HCT116 (cell line): ENCODE measurements around the gene BCO1. TPM values are rescaled to one million over a fixed set of nuclear protein-coding genes. Genes with fewer than 3 reads are reported as not detected.

Source experiments
- ATAC-seq: fragments of 200-7000 bp; cut with Tn5 transposase; 2 replicates; pipeline ENCODE4 v1.9.1; 2020; ENCODE audit warnings: mild to moderate bottlenecking, moderate library complexity
- BruUV-seq: library from RNA; stranded (reverse); fragments of 400-500 nt; replicated peaks from 2 replicates; lab custom pipeline; 2021; lab: Mats Ljungman, UMichigan
- CTCF ChIA-PET: fragments of 300-600 bp; sonication (Branson Sonifier 250); formaldehyde crosslinking; loops from one replicate; lab custom pipeline; 2021; ENCODE audit warnings: antibody characterized with exemption; lab: Charles Lee
- POLR2A ChIA-PET: fragments of 300-600, 350-600 bp; sonication (Branson Sonifier 250); formaldehyde crosslinking; loops from one replicate; lab custom pipeline; 2021; ENCODE audit warnings: antibody characterized with exemption; lab: Charles Lee
- RAD21 ChIA-PET, 2 experiments: fragments of 300-600 bp; sonication (Branson Sonifier 250); formaldehyde crosslinking; loops; one replicate each; lab custom pipeline; 2023; ENCODE audit warnings: low total read pairs in 2 of 2; ENCODE audit not compliant: uncharacterized antibody in 2 of 2, unreplicated experiment in 2 of 2, low non-redundant PET in 1 of 2; lab: Charles Lee
- DNase-seq: peaks from one replicate; pipeline ENCODE4 v3.0.0-alpha.2; 2010; ENCODE audit warnings: low read depth, low spot score
- H2AFZ ChIP-seq: fragments of 200-600 bp; shearing (Covaris generic), sonication (generic); 2 replicates; pipeline ENCODE4 v1.6.1; 2017; ENCODE audit warnings: low read depth, mixed run types, mixed read lengths, antibody characterized with exemption, low read length; ENCODE audit not compliant: poor library complexity, severe bottlenecking
- H3K27ac ChIP-seq: 2 replicates; pipeline ENCODE4 v1.5.1; 2012; ENCODE audit warnings: low read depth, low read length
- H3K27me3 ChIP-seq: fragments of 200-600 bp; sonication (generic); 2 replicates; pipeline ENCODE4 v1.6.1; 2016; ENCODE audit warnings: mixed run types, low read length, mixed read lengths; ENCODE audit not compliant: insufficient read depth
- H3K36me3 ChIP-seq, 2 experiments: fragments of 200-500 bp in 1 of 2; fragments of 200-600 bp in 1 of 2; sonication (Bioruptor generic) in 1 of 2; sonication (generic) in 1 of 2; 2 replicates each; pipeline versions ENCODE4 v1.5.1 to v1.6.1; 2014 to 2016; ENCODE audit warnings: low read length in 2 of 2, inconsistent platforms in 1 of 2, mixed read lengths in 1 of 2, mixed run types in 1 of 2; ENCODE audit not compliant: insufficient read depth in 2 of 2, control insufficient read depth in 1 of 2
- H3K4me1 ChIP-seq, 2 experiments: fragments of 200-600 bp in 1 of 2; sonication (generic) in 1 of 2; 2 replicates each; pipeline versions ENCODE4 v1.5.1 to v1.6.1; 2012 to 2017; ENCODE audit warnings: low read length in 2 of 2, inconsistent platforms in 1 of 2, mild to moderate bottlenecking in 1 of 2, mixed read lengths in 1 of 2, mixed run types in 1 of 2, moderate library complexity in 1 of 2; ENCODE audit not compliant: insufficient read depth in 2 of 2, control insufficient read depth in 1 of 2
- H3K4me2 ChIP-seq: fragments of 200-600 bp; sonication (generic); 2 replicates; pipeline ENCODE4 v1.6.1; 2017; ENCODE audit warnings: mixed run types, low read length, mixed read lengths
- H3K4me3 ChIP-seq, 2 experiments: fragments of 200-600 bp in 1 of 2; sonication (generic) in 1 of 2; replicated peaks in 1 of 2; 2 replicates each; pipeline ENCODE4 v1.5.1; 2011 to 2016; ENCODE audit warnings: low read length in 2 of 2, control low read depth in 1 of 2, low read depth in 1 of 2, mild to moderate bottlenecking in 1 of 2, mixed read lengths in 1 of 2, mixed run types in 1 of 2
- H3K79me2 ChIP-seq: fragments of 200-600 bp; sonication (generic); 2 replicates; pipeline ENCODE4 v1.6.1; 2017; ENCODE audit warnings: mild to moderate bottlenecking, mixed run types, low read length, moderate library complexity, mixed read lengths; ENCODE audit not compliant: insufficient read depth
- H3K9ac ChIP-seq: fragments of 200-600 bp; sonication (generic); 2 replicates; pipeline ENCODE4 v1.6.1; 2016; ENCODE audit warnings: low read length, mixed read lengths
- H3K9me2 ChIP-seq: fragments of 200-600 bp; sonication (generic), shearing (Covaris generic); 2 replicates; pipeline ENCODE4 v1.6.1; 2017; ENCODE audit warnings: mixed run types, mild to moderate bottlenecking, moderate library complexity; ENCODE audit not compliant: insufficient read depth
- H3K9me3 ChIP-seq, 2 experiments: fragments of 200-500 bp in 1 of 2; fragments of 200-600 bp in 1 of 2; sonication (Bioruptor generic) in 1 of 2; sonication (generic) in 1 of 2; 2 replicates each; pipeline ENCODE4 v1.6.1; 2014 to 2017; ENCODE audit warnings: low read length in 2 of 2, mixed read lengths in 2 of 2, inconsistent platforms in 1 of 2, low read depth in 1 of 2, mild to moderate bottlenecking in 1 of 2, mixed run types in 1 of 2, moderate library complexity in 1 of 2; ENCODE audit not compliant: control insufficient read depth in 1 of 2, insufficient read depth in 1 of 2
- H4K20me1 ChIP-seq: fragments of 200-600 bp; sonication (generic), shearing (Covaris generic); 2 replicates; pipeline ENCODE4 v1.6.1; 2017; ENCODE audit warnings: mixed run types, mild to moderate bottlenecking, moderate library complexity; ENCODE audit not compliant: insufficient read depth
- ATF3 ChIP-seq: IDR thresholded peaks from 2 replicates; pipeline ENCODE4 v1.6.1; 2012
- CEBPB ChIP-seq: IDR thresholded peaks from 2 replicates; pipeline ENCODE4 v1.6.1; 2012; ENCODE audit warnings: low read depth
- CTCF ChIP-seq, 3 experiments: fragments of 200-600 bp in 1 of 3; sonication (generic) in 1 of 3; IDR thresholded peaks in 2 of 3; conservative IDR thresholded peaks in 1 of 3; 2 replicates each; pipeline ENCODE4 v1.5.1; 2012 to 2017; ENCODE audit warnings: low read depth in 2 of 3, low read length in 2 of 3, antibody characterized with exemption in 1 of 3, borderline replicate concordance in 1 of 3, control low read depth in 1 of 3, mild to moderate bottlenecking in 1 of 3, mixed read lengths in 1 of 3, mixed run types in 1 of 3, moderate library complexity in 1 of 3; ENCODE audit not compliant: insufficient read depth in 1 of 3
- EGR1 ChIP-seq: IDR thresholded peaks from 2 replicates; pipeline ENCODE4 v1.6.1; 2012; ENCODE audit warnings: low read depth
- EZH2phosphoT487 ChIP-seq: fragments of 200-600 bp; IDR thresholded peaks from 2 replicates; pipeline ENCODE4 v1.6.1; 2018; ENCODE audit warnings: antibody characterized with exemption, borderline replicate concordance
- FOSL1 ChIP-seq: IDR thresholded peaks from 2 replicates; pipeline ENCODE4 v1.6.1; 2012; ENCODE audit warnings: low read depth
- JUND ChIP-seq: IDR thresholded peaks from 2 replicates; pipeline ENCODE4 v1.6.1; 2012
- MAX ChIP-seq: IDR thresholded peaks from 2 replicates; pipeline ENCODE4 v1.6.1; 2012
- POLR2A ChIP-seq: IDR thresholded peaks from 2 replicates; pipeline ENCODE4 v1.7.0; 2011; ENCODE audit warnings: borderline replicate concordance; ENCODE audit not compliant: insufficient read depth, insufficient read length; ENCODE audit errors: extremely low read depth
- POLR2AphosphoS5 ChIP-seq: IDR thresholded peaks from 2 replicates; pipeline ENCODE4 v1.6.1; 2011; ENCODE audit warnings: mild to moderate bottlenecking, low read depth, low read length, moderate library complexity
- REST ChIP-seq: IDR thresholded peaks from 2 replicates; pipeline ENCODE4 v1.6.1; 2012; ENCODE audit warnings: low read depth
- SIN3A ChIP-seq: IDR thresholded peaks from 2 replicates; pipeline ENCODE4 v1.6.1; 2012; ENCODE audit warnings: low read depth
- SRF ChIP-seq: IDR thresholded peaks from 2 replicates; pipeline ENCODE4 v1.6.1; 2012; ENCODE audit warnings: low read depth
- YY1 ChIP-seq: IDR thresholded peaks from 2 replicates; pipeline ENCODE4 v1.6.1; 2011; ENCODE audit warnings: low read length, low read depth, moderate library complexity, mild to moderate bottlenecking; ENCODE audit not compliant: insufficient replicate concordance; ENCODE audit errors: extremely low read depth
- ZBTB33 ChIP-seq: IDR thresholded peaks from 2 replicates; pipeline ENCODE4 v1.6.1; 2011; ENCODE audit warnings: mild to moderate bottlenecking, low read length, moderate library complexity; ENCODE audit not compliant: insufficient replicate concordance; ENCODE audit errors: extremely low read depth
- ZNF274 ChIP-seq: fragments of 200-500 bp; sonication (Bioruptor generic); IDR thresholded peaks from 2 replicates; pipeline ENCODE4 v1.6.1; 2014; ENCODE audit warnings: mild to moderate bottlenecking, low read depth, low read length, inconsistent platforms
- intact Hi-C: fragments of 100-400 bp; cut with micrococcal nuclease; formaldehyde crosslinking; loops from 2 replicates; pipeline ENCODE4 v1.10.0; 2022
- total RNA-seq: library from RNA; stranded (reverse); gene quantifications from one replicate; pipeline ENCODE4 v1.2.1, GENCODE V29; 2021; ENCODE audit not compliant: unreplicated experiment

BCO1 gene
- total RNA-seq, 1 experiment from 2014 or later = not detected

GRCh38 chr16:81277541-81278080, 39.1 kb downstream of the BCO1 start:
- ATAC-seq (peak; percentile 18; the same call in 1 of the 2 replicates), DNase-seq (no peak)
- CTCF ChIA-PET = interaction anchor here (2.2 kb wide), 1 partner anchor 17 kb away, joined by 8 read pairs; no protein-coding TSS in a partner anchor
- POLR2A ChIA-PET = no interaction called here
- H3K4me1 ChIP-seq = peaks cover 7 to 11% of the 10 kb centered on the region in 2 experiments; a peak in 2 of 4 replicates
- no peak overlapping the region for H3K4me3 ChIP-seq
- H2AFZ ChIP-seq = no peak overlapping the region
- H3K79me2 ChIP-seq = no peaks in the 10 kb centered on the region
- intact Hi-C loops = no loop called here
- H3K36me3 ChIP-seq = no peaks in the 10 kb centered on the region
- no peak overlapping the region for H3K4me2 ChIP-seq
- H3K27ac ChIP-seq = no peak overlapping the region
- H3K9me2 ChIP-seq = no peaks in the 10 kb centered on the region
- RAD21 ChIA-PET = no interaction called here
- no peak overlapping the region for H3K9ac ChIP-seq
- no peaks in the 10 kb centered on the region for H3K9me3 ChIP-seq
- no peaks in the 10 kb centered on the region for H3K27me3 ChIP-seq
- TF ChIP-seq ATF3 (no peak), REST (no peak), YY1 (no peak), ZBTB33 (no peak), POLR2AphosphoS5 (no peak), JUND (no peak), SIN3A (no peak), MAX (no peak), POLR2A (no peak), ZNF274 (no peak), EGR1 (no peak), EZH2phosphoT487 (no peak), SRF (no peak), CTCF (IDR thresholded peaks at IDR 0.05 in 2 of 3, conservative IDR thresholded peaks at IDR 0.05 in 1 of 3; ENCODE audit: borderline replicate concordance in 1 of 3, insufficient read depth in 1 of 3, low read depth in 2 of 3, low read length in 2 of 3) (no peak), CEBPB (no peak), FOSL1 (no peak)
- BruUV-seq = no TSS peak
- H4K20me1 ChIP-seq = no peaks in the 10 kb centered on the region
